ENCODE measurements around the gene C1R. TPM values are rescaled to one million over a fixed set of nuclear protein-coding genes. Genes with fewer than 3 reads are reported as not detected.
"Not testable (repeated sequence)": the region's sequence is repeated elsewhere in the genome, so short reads cannot be mapped to it uniquely, and the experiment has no call there.

C1R gene
- total RNA-seq, 2 donors from 2014 or later: 3.9 to 5.6 TPM

DNA sequence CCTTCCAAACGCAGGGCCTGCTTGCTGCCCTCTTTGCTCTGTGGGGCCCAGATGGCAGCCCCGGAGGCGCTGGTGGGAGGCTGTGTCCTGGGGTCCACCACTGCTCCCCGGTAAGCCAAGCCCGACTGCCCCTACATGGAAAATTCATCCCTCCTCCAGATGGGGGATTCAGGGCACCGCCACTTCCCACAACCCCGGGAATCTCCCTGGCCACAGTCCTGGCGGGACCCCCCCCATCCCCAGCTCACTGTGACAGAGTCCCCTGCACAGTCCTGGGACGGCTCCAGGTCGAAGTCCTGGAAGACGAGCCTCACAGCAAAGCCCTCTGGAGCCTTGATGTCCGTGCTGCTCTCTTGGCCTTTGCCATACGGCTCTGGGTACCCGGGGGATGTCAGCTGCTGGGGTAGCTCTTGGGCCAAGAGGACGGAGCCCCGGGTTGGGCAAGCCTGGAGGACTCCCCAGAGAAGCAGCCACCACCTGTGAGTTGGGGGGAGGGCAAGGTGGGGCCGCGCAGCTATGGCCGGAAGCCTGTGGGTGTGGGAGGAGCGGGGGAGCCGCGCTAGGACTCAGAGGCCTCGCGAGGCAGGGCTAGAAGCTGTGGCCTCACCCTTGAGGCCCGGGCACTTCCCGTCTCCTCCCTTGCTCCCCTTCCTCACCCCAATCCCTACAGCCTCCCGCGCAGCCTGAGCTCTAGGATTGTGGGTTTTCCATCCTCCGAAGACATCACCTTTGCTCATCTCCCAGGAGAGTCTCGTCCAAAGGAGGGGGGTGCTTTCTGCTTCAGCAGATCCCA lies 16.0 kb upstream of the C1R start:
- H3K36me3 Mint-ChIP-seq: peaks cover 21 to 35% of the 10 kb centered on the region in 2 donors
- DNase-seq (ENCODE audit: low spot score in 2 of 2) (peak; percentile 79 to 80), ATAC-seq (peak; percentile 94 to 95)
- peak overlapping the region; percentile 93 to 96 for H3K27ac Mint-ChIP-seq
- H3K9me3 Mint-ChIP-seq: peaks cover 10 to 11% of the 10 kb centered on the region in 2 donors

GRCh38 chr12:7107636-7108002 lies 15.4 kb upstream of the C1R start:
- DNase-seq (ENCODE audit: low spot score in 2 of 2): peak in 1 of 2 donors; percentile 11
- peaks cover 10 to 11% of the 10 kb centered on the region in 2 donors for H3K9me3 Mint-ChIP-seq
- peak in 1 of 2 donors; percentile 2 for ATAC-seq
- H3K27ac Mint-ChIP-seq: peak overlapping the region; percentile 93 to 96
- peaks cover 21 to 35% of the 10 kb centered on the region in 2 donors for H3K36me3 Mint-ChIP-seq

- H3K9me3 Mint-ChIP-seq: peaks cover 10 to 11% of the 10 kb centered on the region in 2 donors
- H3K27ac Mint-ChIP-seq; ATAC-seq; DNase-seq (ENCODE audit: low spot score in 2 of 2): not testable (repeated sequence)
- peaks cover 21 to 35% of the 10 kb centered on the region in 2 donors for H3K36me3 Mint-ChIP-seq
Observed at GRCh38 chr12:7107181-7107580, 14.9 kb upstream of the C1R start.

DNA sequence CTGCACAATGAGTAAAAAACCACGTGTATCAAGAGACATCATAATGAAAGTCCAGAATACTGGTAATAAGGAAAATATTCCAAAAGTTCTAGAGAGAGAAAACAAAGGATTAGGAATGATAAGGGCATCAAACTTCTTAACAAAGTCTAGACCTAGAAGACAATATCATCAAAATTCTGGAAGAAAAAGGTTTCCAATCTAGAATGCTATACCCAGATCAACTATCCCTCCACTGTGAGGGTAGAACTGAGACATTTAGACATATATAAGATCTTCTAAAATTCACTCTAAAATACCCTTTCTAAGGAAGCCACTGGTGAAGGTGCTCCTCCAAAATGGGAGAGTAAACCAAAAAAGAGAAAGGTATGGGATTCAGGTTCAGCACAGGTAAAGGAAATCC lies 13.8 kb upstream of the C1R start:
- DNase-seq (ENCODE audit: low spot score in 2 of 2) (no peak), ATAC-seq (no peak)
- Mint-ChIP-seq H3K36me3 (peaks cover 21 to 35% of the 10 kb centered on the region in 2 donors), H3K27ac (no peak overlapping the region), H3K9me3 (peaks cover 10 to 11% of the 10 kb centered on the region in 2 donors)

GRCh38 chr12:7103837-7104584 lies 11.8 kb upstream of the C1R start:
- peaks cover 15 to 35% of the 10 kb centered on the region in 2 donors for H3K36me3 Mint-ChIP-seq
- peak overlapping the region in 1 of 2 donors; percentile 22 for H3K27ac Mint-ChIP-seq
- ATAC-seq (no peak), DNase-seq (ENCODE audit: low spot score in 2 of 2) (peak in 1 of 2 donors; percentile 48)
- peaks cover 10 to 11% of the 10 kb centered on the region in 2 donors for H3K9me3 Mint-ChIP-seq

- ATAC-seq: no peak
- Mint-ChIP-seq H3K36me3 (peaks cover 15 to 27% of the 10 kb centered on the region in 2 donors), H3K27ac (peak overlapping the region in 1 of 2 donors; percentile 1), H3K9me3 (peaks cover 10 to 11% of the 10 kb centered on the region in 2 donors)
- peak in 1 of 2 donors; percentile 14 for DNase-seq (ENCODE audit: low spot score in 2 of 2)
Observed at GRCh38 chr12:7102582-7102981, 10.3 kb upstream of the C1R start.

DNA sequence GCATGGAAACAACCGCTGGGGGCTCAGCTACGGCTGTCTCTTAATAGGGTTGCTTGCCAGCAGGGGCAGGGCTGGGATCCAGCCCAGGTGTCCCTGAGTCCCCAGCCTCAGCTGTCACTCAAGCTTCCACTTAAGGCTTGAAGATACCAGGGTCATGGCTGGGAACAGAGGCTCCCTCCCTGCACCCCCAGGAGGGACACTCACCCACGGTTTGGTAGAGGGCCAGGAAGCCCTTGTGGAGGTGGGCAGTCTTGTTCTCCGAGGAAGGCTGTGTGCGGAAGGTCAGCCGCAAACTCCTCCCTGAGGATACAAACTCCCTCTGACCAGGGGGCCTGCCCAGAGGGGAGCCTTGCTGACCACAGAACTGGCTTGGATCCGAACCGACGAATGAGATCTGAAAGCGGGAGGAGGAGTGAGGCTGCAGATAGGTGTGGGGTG lies 9.5 kb upstream of the C1R start:
- ATAC-seq (no peak), DNase-seq (ENCODE audit: low spot score in 2 of 2) (peak in 1 of 2 donors; percentile 28)
- Mint-ChIP-seq H3K9me3 (peaks cover 10 to 11% of the 10 kb centered on the region in 2 donors), H3K27ac (peak overlapping the region; percentile 19 to 25), H3K36me3 (peaks cover 15 to 22% of the 10 kb centered on the region in 2 donors)

- Mint-ChIP-seq H3K9me3 (peaks cover 6 to 8% of the 10 kb centered on the region in 2 donors), H3K36me3 (peaks cover 10 to 17% of the 10 kb centered on the region in 2 donors), H3K27ac (peak overlapping the region; percentile 19 to 25)
- peak in 1 of 2 donors; percentile 14 for DNase-seq (ENCODE audit: low spot score in 2 of 2)
- no peak for ATAC-seq
Observed at GRCh38 chr12:7101047-7101693, 8.9 kb upstream of the C1R start.

GRCh38 chr12:7100239-7100638 lies 8.0 kb upstream of the C1R start:
- Mint-ChIP-seq H3K27ac (no peak overlapping the region), H3K36me3 (peaks cover 1 to 8% of the 10 kb centered on the region in 2 donors), H3K9me3 (no peaks in the 10 kb centered on the region)
- DNase-seq (ENCODE audit: low spot score in 2 of 2) (no peak), ATAC-seq (no peak)

GRCh38 chr12:7099290-7099996 lies 7.2 kb upstream of the C1R start:
- no peak for DNase-seq (ENCODE audit: low spot score in 2 of 2)
- peaks cover 0 to 6% of the 10 kb centered on the region in 2 donors for H3K36me3 Mint-ChIP-seq
- no peak for ATAC-seq
- no peak overlapping the region for H3K27ac Mint-ChIP-seq
- H3K9me3 Mint-ChIP-seq: no peaks in the 10 kb centered on the region

DNA sequence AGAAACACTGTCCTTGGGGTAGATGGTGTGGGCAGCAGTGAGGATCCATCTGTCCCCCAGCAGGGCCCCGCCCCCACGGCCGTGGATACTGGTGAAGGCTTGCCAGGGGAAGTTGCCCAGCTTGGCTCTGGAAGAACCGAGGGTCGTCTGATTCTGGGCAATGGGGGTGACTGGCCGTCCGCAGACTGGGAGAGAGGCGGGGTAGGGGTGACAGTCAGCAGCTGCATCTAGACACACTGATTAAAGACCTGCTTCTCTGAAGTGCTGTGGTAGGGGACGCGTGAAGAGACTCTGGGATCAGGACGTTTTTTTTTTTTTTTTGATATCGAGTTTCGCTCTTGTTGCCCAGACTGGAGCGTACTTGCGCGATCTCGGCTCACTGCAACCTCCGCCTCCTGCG lies 4.7 kb upstream of the C1R start:
- ATAC-seq (no peak), DNase-seq (ENCODE audit: low spot score in 2 of 2) (no peak)
- H3K36me3 Mint-ChIP-seq: no peaks in the 10 kb centered on the region
- no peak overlapping the region for H3K27ac Mint-ChIP-seq
- H3K9me3 Mint-ChIP-seq: no peaks in the 10 kb centered on the region

DNA sequence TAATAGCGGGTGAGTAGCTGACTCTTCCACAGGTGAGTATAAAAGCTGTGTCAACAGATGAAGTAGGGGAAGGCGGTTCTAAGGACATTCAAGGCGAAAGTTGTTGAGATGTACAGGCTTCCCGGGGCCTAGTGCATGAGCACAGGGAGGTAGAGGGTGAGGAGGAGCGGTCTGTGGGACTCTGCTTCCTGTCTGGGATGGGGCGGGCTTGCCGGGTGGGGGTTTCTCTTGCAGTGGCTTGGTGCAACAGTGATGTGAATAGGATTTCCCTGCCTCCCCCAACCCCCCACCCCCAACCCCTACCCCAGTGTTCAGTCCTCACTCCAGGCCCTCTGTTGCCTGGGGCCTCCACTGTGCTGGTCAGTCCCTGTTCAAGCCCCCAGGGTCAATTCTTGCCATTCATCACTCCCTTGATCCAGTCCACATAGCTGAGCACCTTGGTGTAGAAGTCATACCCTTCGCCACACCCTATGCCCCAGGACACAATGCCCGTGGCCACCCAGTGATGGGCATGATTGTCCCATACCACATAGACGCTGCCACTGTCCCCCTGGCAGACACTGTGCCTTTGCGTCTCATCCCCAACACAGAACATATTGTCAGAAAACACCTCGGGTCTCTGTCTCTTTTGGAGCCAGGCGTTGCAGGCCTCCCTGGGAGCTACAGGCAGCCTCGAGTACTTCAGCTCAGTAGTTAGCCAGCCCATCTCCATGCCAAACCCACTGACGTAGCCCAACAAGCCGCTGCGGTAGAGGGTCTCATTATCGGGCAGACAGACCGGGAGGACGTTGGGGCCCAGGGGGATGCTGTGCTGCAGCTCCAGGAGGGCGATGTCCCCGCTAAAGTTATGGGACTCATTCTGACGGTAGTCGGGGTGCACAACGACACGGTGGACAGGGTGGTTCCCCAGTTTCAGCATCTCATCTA lies 4.0 kb upstream of the C1R start:
- Mint-ChIP-seq H3K27ac (no peak overlapping the region), H3K9me3 (no peaks in the 10 kb centered on the region), H3K36me3 (no peaks in the 10 kb centered on the region)
- ATAC-seq (no peak), DNase-seq (ENCODE audit: low spot score in 2 of 2) (no peak)

GRCh38 chr12:7093892-7094291 lies 1.6 kb upstream of the C1R start:
- Mint-ChIP-seq H3K36me3 (no peaks in the 10 kb centered on the region), H3K9me3 (no peaks in the 10 kb centered on the region), H3K27ac (no peak overlapping the region)
- no peak for DNase-seq (ENCODE audit: low spot score in 2 of 2)
- no peak for ATAC-seq

GRCh38 chr12:7093486-7093885 lies 1.2 kb upstream of the C1R start:
- no peak for DNase-seq (ENCODE audit: low spot score in 2 of 2)
- no peaks in the 10 kb centered on the region for H3K36me3 Mint-ChIP-seq
- no peak overlapping the region for H3K27ac Mint-ChIP-seq
- no peaks in the 10 kb centered on the region for H3K9me3 Mint-ChIP-seq
- ATAC-seq: no peak

- H3K36me3 Mint-ChIP-seq: no peaks in the 10 kb centered on the region
- no peak for DNase-seq (ENCODE audit: low spot score in 2 of 2)
- peak overlapping the region; percentile 91 to 94 for H3K27ac Mint-ChIP-seq
- ATAC-seq: peak in 1 of 2 donors; percentile 10
- H3K9me3 Mint-ChIP-seq: no peaks in the 10 kb centered on the region
Observed at GRCh38 chr12:7092986-7093460, 778 bp upstream of the C1R start.

Measured in activated naive CD4-positive, alpha-beta T cell treated with anti-CD3 and anti-CD28 coated beads, Interleukin-2, amount 50 U/mL, for 72 hours (primary cell).